Stomach (tissue), 4 donors: ENCODE measurements around the gene KCNH5.

Source experiments
- CTCF ChIP-seq, 7 experiments: fragments of 450-650 bp in 4 of 7; fragments of 200-600 bp in 3 of 7; sonication (generic) in 3 of 7; IDR thresholded peaks; one replicate each; pipeline ENCODE4 v1.5.1; 2016 to 2019; ENCODE audit warnings: antibody characterized with exemption in 7 of 7, control low read depth in 2 of 7, mild to moderate bottlenecking in 1 of 7
- EP300 ChIP-seq: sonication (generic); formaldehyde crosslinking; IDR thresholded peaks from one replicate; pipeline ENCODE4 v1.6.1; 2017; ENCODE audit warnings: antibody characterized with exemption
- POLR2A ChIP-seq, 4 donors: fragments of 450-650 bp; IDR thresholded peaks; one replicate each; pipeline ENCODE4 v1.6.1; 2016; ENCODE audit warnings: antibody characterized with exemption in 4 of 4, control low read depth in 2 of 4, mild to moderate bottlenecking in 1 of 4, moderate library complexity in 1 of 4
- POLR2AphosphoS5 ChIP-seq, 3 donors: sonication (generic); formaldehyde crosslinking; IDR thresholded peaks; one replicate each; pipeline ENCODE4 v1.6.1; 2016; ENCODE audit warnings: antibody characterized with exemption in 3 of 3

GRCh38 chr14:62882967-62883366 is 162.3 kb downstream of the KCNH5 start:
- no peak for TF ChIP-seq CTCF (IDR thresholded peaks at IDR 0.05)
- no peak for TF ChIP-seq EP300
- no peak for TF ChIP-seq POLR2A (IDR thresholded peaks at IDR 0.05)
- no peak for TF ChIP-seq POLR2AphosphoS5 (IDR thresholded peaks at IDR 0.05)
